HepG2 (cell line): ENCODE data around the gene EFNA3. TPM values are rescaled to one million over a fixed set of nuclear protein-coding genes. Genes with fewer than 3 reads are reported as not detected.

ENCODE experiments used
- ATAC-seq: fragments of 200-7000 bp; cut with Tn5 transposase; 3 replicates; pipeline ENCODE4 v1.9.1; 2020; ENCODE audit warnings: mild to moderate bottlenecking, moderate library complexity
- BruUV-seq: library from RNA; stranded (reverse); fragments of 400-500 nt; replicated peaks from 2 replicates; lab custom pipeline; 2021; lab: Mats Ljungman, UMichigan
- CTCF ChIA-PET: fragments of 300-600 bp; formaldehyde crosslinking; extraction: SDS; loops from one replicate; lab custom pipeline; 2021; ENCODE audit warnings: low total read pairs, inconsistent platforms, low intra/inter-chr PET ratio; lab: Yijun Ruan, JAX
- POLR2A ChIA-PET: fragments of 350-600 bp; sonication (Branson Sonifier 250); formaldehyde crosslinking; loops from one replicate; lab custom pipeline; 2020; ENCODE audit warnings: antibody characterized with exemption, inconsistent platforms; lab: Yijun Ruan, JAX
- DNase-seq: peaks from one replicate; pipeline ENCODE4 v3.0.0-alpha.2; 2015; ENCODE audit warnings: low spot score
- FAIRE-seq: peaks from 3 replicates; lab custom pipeline; 2011; peaks lifted over from hg19 to GRCh38; lab: Jason Lieb, UNC
- H2AFZ ChIP-seq: one replicate; pipeline ENCODE4 v1.6.1; 2011; ENCODE audit warnings: low read length, inconsistent platforms
- H3K27ac ChIP-seq: fragments of 300-600 bp; 3 replicates; pipeline ENCODE4 v1.8.0; 2011; ENCODE audit warnings: mixed run types, mild to moderate bottlenecking, mixed read lengths, low read length, inconsistent platforms; ENCODE audit not compliant: insufficient read depth; ENCODE audit errors: extremely low read length
- H3K27me3 ChIP-seq, 2 experiments: fragments of 200-600 bp in 1 of 2; 2 replicates in 1 of 2; 3 replicates in 1 of 2; pipeline versions ENCODE4 v1.6.0 to v1.8.0; 2011; ENCODE audit warnings: low read length in 2 of 2, mild to moderate bottlenecking in 2 of 2, moderate library complexity in 2 of 2, inconsistent platforms in 1 of 2; ENCODE audit not compliant: insufficient read depth in 2 of 2, control insufficient read depth in 1 of 2
- H3K36me3 ChIP-seq, 2 experiments: fragments of 200-600 bp in 1 of 2; replicated peaks in 1 of 2; 2 replicates in 1 of 2; 3 replicates in 1 of 2; pipeline versions ENCODE4 v1.5.1 to v1.8.0; 2011; ENCODE audit warnings: low read length in 2 of 2, inconsistent platforms in 1 of 2; ENCODE audit not compliant: insufficient read depth in 2 of 2, control insufficient read depth in 1 of 2
- H3K4me1 ChIP-seq: 2 replicates; pipeline ENCODE4 v1.5.1; 2012; ENCODE audit warnings: low read length, inconsistent platforms; ENCODE audit not compliant: insufficient read depth
- H3K4me2 ChIP-seq: 2 replicates; pipeline ENCODE4 v1.6.0; 2011; ENCODE audit warnings: low read depth, low read length, inconsistent platforms
- H3K4me3 ChIP-seq, 3 experiments: fragments of 200-600 bp in 1 of 3; sonication (generic), shearing (Covaris generic) in 1 of 3; replicated peaks in 1 of 3; 2 replicates each; pipeline ENCODE4 v1.5.1; 2011 to 2016; ENCODE audit warnings: low read length in 3 of 3, inconsistent platforms in 2 of 3, low read depth in 2 of 3, mild to moderate bottlenecking in 2 of 3, control low read depth in 1 of 3, mixed read lengths in 1 of 3; ENCODE audit not compliant: insufficient read depth in 1 of 3
- H3K79me2 ChIP-seq: one replicate; pipeline ENCODE4 v1.6.1; 2011; ENCODE audit warnings: low read length, inconsistent platforms; ENCODE audit not compliant: insufficient read depth
- H3K9ac ChIP-seq: 2 replicates; pipeline ENCODE4 v1.6.0; 2011; ENCODE audit warnings: mild to moderate bottlenecking, low read depth, low read length, inconsistent platforms; ENCODE audit not compliant: insufficient read depth
- H3K9me3 ChIP-seq: 2 replicates; pipeline ENCODE4 v1.5.1; 2012; ENCODE audit warnings: mild to moderate bottlenecking, low read length
- H4K20me1 ChIP-seq: 2 replicates; pipeline ENCODE4 v1.6.0; 2011; ENCODE audit warnings: inconsistent platforms, mild to moderate bottlenecking, low read length, moderate library complexity; ENCODE audit not compliant: insufficient read depth
- AGO1 ChIP-seq: fragments of 200-400 bp; formaldehyde crosslinking; IDR thresholded peaks from 2 replicates; pipeline ENCODE4 v1.6.1; 2017; ENCODE audit warnings: mild to moderate bottlenecking, low read depth, low read length, moderate library complexity; ENCODE audit not compliant: poor library complexity, severe bottlenecking
- FOXA3 ChIP-seq: IDR thresholded peaks from 2 replicates; pipeline ENCODE4 v1.6.1; 2016; ENCODE audit warnings: missing genetic modification reagents, missing compliant biosample characterization
- SP5 ChIP-seq: IDR thresholded peaks from 2 replicates; pipeline ENCODE4 v1.6.1; 2016; ENCODE audit warnings: low read depth, borderline replicate concordance
- ZNF225 ChIP-seq: sonication (generic); formaldehyde crosslinking; IDR thresholded peaks from 2 replicates; pipeline ENCODE4 v1.4.0; 2020; ENCODE audit warnings: mild to moderate bottlenecking, missing genetic modification reagents
- ZNF280D ChIP-seq: sonication (generic); formaldehyde crosslinking; IDR thresholded peaks from 2 replicates; pipeline ENCODE4 v1.5.1; 2020; ENCODE audit warnings: mild to moderate bottlenecking, missing genetic modification reagents
- WGBS: methylation state at CpG from one replicate; pipeline ENCODE4 v1.1.6; 2017; ENCODE audit warnings: low lambda C conversion rate; 5-methylcytosine and 5-hydroxymethylcytosine counted together
- in situ Hi-C: cut with HindIII; loops from 2 replicates; pipeline ENCODE4 v1.10.0; 2017; ENCODE audit warnings: low pct_unique_long_range_greater_than_20kb; ENCODE audit not compliant: extremely low pct_ligation_motif_present
- intact Hi-C: fragments of 100-400 bp; cut with micrococcal nuclease; formaldehyde crosslinking; loops from one replicate; pipeline ENCODE4 v1.10.0; 2022; ENCODE audit not compliant: unreplicated experiment
- polyA plus RNA-seq, 8 experiments: library from polyadenylated mRNA; depleted of rRNA in 3 of 8; stranded (reverse) in 7 of 8; unstranded in 1 of 8; fragments of >200 nt; fragmentation: Illumina TruSeq in 4 of 8; extraction: Trizol in 4 of 8; gene quantifications; 2 replicates each; pipeline versions ENCODE4 v1.2.1 to v1.2.3, GENCODE V29; 2011 to 2016; ENCODE audit warnings: low read depth in 4 of 8, missing spikeins in 1 of 8, mixed read lengths in 1 of 8; ENCODE audit not compliant: insufficient read depth in 1 of 8
- total RNA-seq, 5 experiments: library from RNA; depleted of rRNA; stranded (reverse); fragments of >200 nt; fragmentation: Illumina TruSeq; extraction: Trizol; gene quantifications; 2 replicates each; pipeline ENCODE4 v1.2.3, GENCODE V29; 2016; ENCODE audit warnings: low read depth in 1 of 5

EFNA3 gene
- total and polyA plus RNA-seq, 2 of the 13 experiments (the other 11 are each of a cell fraction or from before 2014, with no cell fraction given), result 1.0 to 5.7 TPM

GRCh38 chr1:155123801-155124200, 45.2 kb downstream of the EFNA3 start:
- in situ Hi-C loops (no loop called here), intact Hi-C loops (no loop called here)
- no TSS peak for BruUV-seq
- H3K4me3 ChIP-seq, result peak overlapping the region in 1 of 3 experiments; percentile 99; a peak in 1 of 6 replicates
- no peaks in the 10 kb centered on the region; a peak in 1 of 5 replicates for H3K27me3 ChIP-seq
- peaks cover 20% of the 10 kb centered on the region for H3K79me2 ChIP-seq
- H3K27ac ChIP-seq, result peak overlapping the region; percentile 100
- no peaks in the 10 kb centered on the region for H3K36me3 ChIP-seq
- H3K9me3 ChIP-seq, result no peaks in the 10 kb centered on the region
- H3K4me1 ChIP-seq, result peaks cover 36% of the 10 kb centered on the region
- no peak for TF ChIP-seq ZNF225 (CRISPR knock-in tag)
- TF ChIP-seq SP5 (CRISPR knock-in tag), result no peak
- no peak for TF ChIP-seq ZNF280D (CRISPR knock-in tag)
- TF ChIP-seq FOXA3, result 0 out of 2 replicates have a peak, but pooled peaks have one; percentile 17
- no peak for TF ChIP-seq AGO1
- CTCF ChIA-PET, result no interaction called here
- POLR2A ChIA-PET, result interaction anchor here (1.6 to 6.4 kb wide), 5 partner anchors 9 to 44 kb away, joined by 4 to 144 read pairs (median 56); partner anchors contain the start of genes DPM3 and SLC50A1
- ATAC-seq (no peak), DNase-seq (no peak), FAIRE-seq (no peak)
- H4K20me1 ChIP-seq, result no peaks in the 10 kb centered on the region
- no peak overlapping the region for H2AFZ ChIP-seq
- 44% methylated on average over 4 of the region's 4 CpGs for WGBS
- no peak overlapping the region for H3K9ac ChIP-seq
- peak overlapping the region; percentile 86; the same call in 1 of the 2 replicates for H3K4me2 ChIP-seq
